ENCODE measurements around the gene STAT6. TPM values are rescaled to one million over a fixed set of nuclear protein-coding genes. Genes with fewer than 3 reads are reported as not detected.

STAT6 gene
- total and polyA plus RNA-seq, 2 experiments from 2014 or later, result 78.9 to 80.0 TPM

DNA sequence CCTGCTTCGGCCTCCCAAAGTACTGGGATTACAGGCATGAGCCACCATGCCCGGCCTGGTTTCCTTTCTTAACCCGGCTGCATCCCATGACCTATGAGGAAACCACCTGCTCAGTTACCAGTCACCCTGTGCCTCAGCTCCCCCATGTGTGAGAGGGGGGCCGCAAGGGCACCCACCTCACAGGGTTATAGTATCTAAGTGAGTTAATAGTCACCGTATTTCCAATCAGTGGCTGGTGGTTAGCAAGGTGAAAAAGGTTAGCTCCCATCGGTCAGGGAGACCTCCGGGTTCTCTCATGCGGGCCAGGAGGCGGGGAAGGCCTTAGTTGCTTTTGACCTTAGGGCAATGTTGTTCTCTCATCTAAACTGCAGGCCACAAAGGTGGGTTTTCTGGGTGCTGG, 23.8 kb upstream of the STAT6 start:
- Histone ChIP-seq H3K9me2 (replicated peaks; ENCODE audit: insufficient read depth) (no peaks in the 10 kb centered on the region), H3K79me2 (peaks cover 96% of the 10 kb centered on the region), H3K36me3 (replicated peaks; ENCODE audit: insufficient read depth, low read depth) (no peaks in the 10 kb centered on the region), H3K4me2 (peak overlapping the region; percentile 75), H3K4me1 (ENCODE audit: insufficient read depth) (peaks cover 79% of the 10 kb centered on the region), H3K4me3 (no peak overlapping the region), H3K27me3 (no peaks in the 10 kb centered on the region), H4K20me1 (ENCODE audit: insufficient read depth, poor library complexity, severe bottlenecking) (peaks cover 42% of the 10 kb centered on the region), H3K9me3 (ENCODE audit: low read depth) (no peaks in the 10 kb centered on the region), H2AFZ (no peak overlapping the region), H3K27ac (peak overlapping the region; percentile 98)
- TF ChIP-seq, protein P1, sequence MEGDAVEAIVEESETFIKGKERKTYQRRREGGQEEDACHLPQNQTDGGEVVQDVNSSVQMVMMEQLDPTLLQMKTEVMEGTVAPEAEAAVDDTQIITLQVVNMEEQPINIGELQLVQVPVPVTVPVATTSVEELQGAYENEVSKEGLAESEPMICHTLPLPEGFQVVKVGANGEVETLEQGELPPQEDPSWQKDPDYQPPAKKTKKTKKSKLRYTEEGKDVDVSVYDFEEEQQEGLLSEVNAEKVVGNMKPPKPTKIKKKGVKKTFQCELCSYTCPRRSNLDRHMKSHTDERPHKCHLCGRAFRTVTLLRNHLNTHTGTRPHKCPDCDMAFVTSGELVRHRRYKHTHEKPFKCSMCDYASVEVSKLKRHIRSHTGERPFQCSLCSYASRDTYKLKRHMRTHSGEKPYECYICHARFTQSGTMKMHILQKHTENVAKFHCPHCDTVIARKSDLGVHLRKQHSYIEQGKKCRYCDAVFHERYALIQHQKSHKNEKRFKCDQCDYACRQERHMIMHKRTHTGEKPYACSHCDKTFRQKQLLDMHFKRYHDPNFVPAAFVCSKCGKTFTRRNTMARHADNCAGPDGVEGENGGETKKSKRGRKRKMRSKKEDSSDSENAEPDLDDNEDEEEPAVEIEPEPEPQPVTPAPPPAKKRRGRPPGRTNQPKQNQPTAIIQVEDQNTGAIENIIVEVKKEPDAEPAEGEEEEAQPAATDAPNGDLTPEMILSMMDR (IDR thresholded peaks at IDR 0.05; ENCODE audit: poor library complexity), result no peak
- no peak for TF ChIP-seq EZH2phosphoT487 (IDR thresholded peaks at IDR 0.05; ENCODE audit: low read depth, severe bottlenecking, unreplicated experiment)
- no peak for TF ChIP-seq EZH2 (IDR thresholded peaks at IDR 0.05; ENCODE audit: borderline replicate concordance)
- DNase-seq (ENCODE audit: low spot score), result no peak
- 67% methylated on average over 9 of the region's 9 CpGs for WGBS (ENCODE audit: low lambda C conversion rate, missing lambda C conversion rate)

DNA sequence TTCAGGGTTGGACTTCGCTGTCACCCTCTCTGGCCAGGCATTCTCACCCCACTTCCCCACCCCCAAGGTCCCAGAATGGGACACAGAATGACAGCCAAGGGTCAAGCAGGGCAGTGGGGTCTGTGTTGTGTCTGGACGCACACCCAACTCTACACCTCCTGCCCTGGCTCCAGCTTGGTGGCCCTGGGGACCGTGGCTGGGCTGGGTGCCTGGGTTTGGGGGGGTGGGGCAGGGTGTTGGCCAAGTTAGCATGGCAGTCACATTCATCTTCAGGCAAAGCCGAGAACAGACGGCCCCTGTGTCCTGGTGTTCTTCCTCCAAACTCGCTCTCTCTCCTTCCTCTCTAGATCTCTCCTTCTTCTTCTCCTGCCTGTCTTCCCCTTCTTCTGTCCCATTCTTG, 22.8 kb upstream of the STAT6 start:
- no peaks in the 10 kb centered on the region for H3K9me3 ChIP-seq (ENCODE audit: low read depth)
- 77% methylated on average over 6 of the region's 6 CpGs for WGBS (ENCODE audit: low lambda C conversion rate, missing lambda C conversion rate)
- H3K9me2 ChIP-seq (replicated peaks; ENCODE audit: insufficient read depth), result no peaks in the 10 kb centered on the region
- H3K4me1 ChIP-seq (ENCODE audit: insufficient read depth), result peaks cover 79% of the 10 kb centered on the region
- no peaks in the 10 kb centered on the region for H3K27me3 ChIP-seq
- H3K79me2 ChIP-seq, result peaks cover 99% of the 10 kb centered on the region
- no peaks in the 10 kb centered on the region for H3K36me3 ChIP-seq (replicated peaks; ENCODE audit: insufficient read depth, low read depth)
- H3K4me3 ChIP-seq, result no peak overlapping the region
- peaks cover 43% of the 10 kb centered on the region for H4K20me1 ChIP-seq (ENCODE audit: insufficient read depth, poor library complexity, severe bottlenecking)
- no peak for DNase-seq (ENCODE audit: low spot score)
- TF ChIP-seq EZH2phosphoT487 (IDR thresholded peaks at IDR 0.05; ENCODE audit: low read depth, severe bottlenecking, unreplicated experiment) (no peak), EZH2 (IDR thresholded peaks at IDR 0.05; ENCODE audit: borderline replicate concordance) (no peak)
- TF ChIP-seq, protein P1 (IDR thresholded peaks at IDR 0.05; ENCODE audit: poor library complexity), result no peak
- peak overlapping the region; percentile 98 for H3K27ac ChIP-seq
- no peak overlapping the region for H2AFZ ChIP-seq
- H3K4me2 ChIP-seq, result peak overlapping the region; percentile 92

DNA sequence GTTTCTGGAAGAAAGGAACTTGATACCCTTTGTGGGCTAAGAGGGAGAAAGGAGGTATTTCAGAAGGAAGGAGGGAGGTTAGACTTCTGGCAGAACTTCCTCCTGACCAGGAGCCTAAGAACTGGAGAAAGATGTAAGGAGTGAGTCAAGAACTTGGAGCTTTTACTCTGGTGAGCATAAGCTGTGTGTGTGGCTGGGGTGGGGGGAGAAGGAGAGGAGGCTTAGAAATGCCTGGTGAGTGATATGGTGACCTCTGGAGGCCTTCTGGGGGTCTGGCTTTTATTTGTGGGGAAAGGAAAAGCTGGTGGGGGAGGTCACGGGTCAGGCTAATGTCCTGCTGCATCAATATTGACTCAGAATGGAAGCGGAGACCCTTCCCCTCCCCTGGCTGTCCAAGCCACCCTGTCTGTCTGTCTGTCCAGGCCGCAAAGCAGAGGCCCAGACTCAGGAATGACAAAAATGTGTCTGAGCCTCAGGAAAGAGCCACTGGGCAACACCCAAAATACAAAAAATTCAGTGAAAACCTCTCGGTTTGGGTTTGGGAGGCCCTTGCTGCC, 21.9 kb upstream of the STAT6 start:
- Histone ChIP-seq H3K9me3 (ENCODE audit: low read depth) (no peaks in the 10 kb centered on the region), H3K27ac (peak overlapping the region; percentile 86), H3K79me2 (peaks cover 98% of the 10 kb centered on the region), H3K4me1 (ENCODE audit: insufficient read depth) (peaks cover 71% of the 10 kb centered on the region), H3K4me3 (no peak overlapping the region), H3K9me2 (replicated peaks; ENCODE audit: insufficient read depth) (no peaks in the 10 kb centered on the region), H4K20me1 (ENCODE audit: insufficient read depth, poor library complexity, severe bottlenecking) (peaks cover 40% of the 10 kb centered on the region), H3K36me3 (replicated peaks; ENCODE audit: insufficient read depth, low read depth) (no peaks in the 10 kb centered on the region), H3K27me3 (no peaks in the 10 kb centered on the region), H3K4me2 (peak overlapping the region; percentile 92), H2AFZ (no peak overlapping the region)
- TF ChIP-seq, protein P1 (IDR thresholded peaks at IDR 0.05; ENCODE audit: poor library complexity), result no peak
- TF ChIP-seq EZH2 (IDR thresholded peaks at IDR 0.05; ENCODE audit: borderline replicate concordance), result no peak
- TF ChIP-seq EZH2phosphoT487 (IDR thresholded peaks at IDR 0.05; ENCODE audit: low read depth, severe bottlenecking, unreplicated experiment), result no peak
- no peak for DNase-seq (ENCODE audit: low spot score)
- WGBS (ENCODE audit: low lambda C conversion rate, missing lambda C conversion rate), result 30% methylated on average over 4 of the region's 4 CpGs

Measured in hepatocyte (in vitro differentiated cells).